Activated effector memory CD4-positive, alpha-beta T cell treated with anti-CD3 and anti-CD28 coated beads, Interleukin-2, amount 50 U/mL, for 16 hours (primary cell): ENCODE results near the gene MINDY4.
"Not testable (repeated sequence)": the region's sequence is repeated elsewhere in the genome, so short reads cannot be mapped to it uniquely, and the experiment has no call there.

ENCODE experiments used
- DNase-seq: peaks from one replicate; pipeline ENCODE4 v3.0.0-alpha.2; 2020

MINDY4 gene

DNA sequence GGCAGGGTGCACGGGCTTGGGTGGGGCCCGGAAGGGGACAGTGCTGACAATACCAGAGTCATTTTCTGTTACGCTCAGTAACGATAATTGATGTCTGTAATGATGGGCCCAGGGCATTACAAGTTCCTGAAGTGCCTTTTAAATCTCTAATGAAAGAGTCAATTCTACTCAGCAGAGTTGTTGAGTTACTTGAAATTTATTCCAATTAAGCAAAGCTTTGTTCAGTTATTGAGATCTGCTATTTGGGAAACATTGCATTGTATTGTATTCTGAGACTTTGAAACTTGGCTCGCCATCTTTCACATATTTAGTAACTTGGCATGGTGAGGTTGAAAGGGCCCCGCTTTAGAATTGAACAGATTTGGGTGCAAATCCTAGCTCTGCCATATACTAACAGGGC, 34.7 kb downstream of the MINDY4 start:
- DNase-seq = no peak

GRCh38 chr7:30807477-30807876, 36.3 kb downstream of the MINDY4 start:
- DNase-seq = not testable (repeated sequence)

DNA sequence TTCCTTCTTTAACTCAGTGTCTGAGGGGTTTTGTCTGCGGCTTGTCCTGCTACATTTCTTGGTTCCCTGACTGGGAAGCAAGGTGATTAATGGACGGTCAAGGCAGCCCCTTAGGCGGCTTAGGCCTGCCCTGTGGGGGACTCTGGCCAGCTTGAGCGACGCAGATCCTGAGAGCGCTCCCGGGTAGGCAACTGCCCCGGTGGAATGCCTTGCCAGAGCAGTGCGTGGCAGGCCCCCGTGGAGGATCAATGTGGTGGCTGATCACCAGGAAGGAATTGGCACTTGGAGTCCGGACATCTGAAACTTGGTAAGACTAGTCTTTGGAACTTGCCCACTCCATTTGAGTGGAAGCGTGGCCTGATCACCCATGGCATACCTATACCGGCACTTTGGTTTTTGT, 36.7 kb downstream of the MINDY4 start:
- DNase-seq = not testable (repeated sequence)

DNA sequence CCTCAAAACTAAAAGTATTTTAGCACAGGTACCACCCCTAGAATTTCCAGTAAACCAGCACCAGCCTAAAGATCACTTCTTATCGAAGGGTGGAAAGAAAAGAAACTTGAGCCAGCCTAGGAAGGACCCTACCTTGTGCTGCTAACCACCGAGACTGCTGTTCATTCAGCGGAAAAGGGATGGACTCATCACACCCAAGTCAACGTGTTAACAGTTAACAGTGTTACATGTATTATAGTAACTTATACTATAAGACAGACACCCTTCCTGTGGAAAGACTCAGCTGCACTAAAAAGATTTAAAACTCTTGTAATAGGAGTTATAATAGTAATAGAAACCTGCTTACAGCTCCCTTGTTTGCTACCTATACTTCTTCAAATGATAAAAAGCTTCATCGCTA, 39.8 kb downstream of the MINDY4 start:
- DNase-seq = no peak

DNA sequence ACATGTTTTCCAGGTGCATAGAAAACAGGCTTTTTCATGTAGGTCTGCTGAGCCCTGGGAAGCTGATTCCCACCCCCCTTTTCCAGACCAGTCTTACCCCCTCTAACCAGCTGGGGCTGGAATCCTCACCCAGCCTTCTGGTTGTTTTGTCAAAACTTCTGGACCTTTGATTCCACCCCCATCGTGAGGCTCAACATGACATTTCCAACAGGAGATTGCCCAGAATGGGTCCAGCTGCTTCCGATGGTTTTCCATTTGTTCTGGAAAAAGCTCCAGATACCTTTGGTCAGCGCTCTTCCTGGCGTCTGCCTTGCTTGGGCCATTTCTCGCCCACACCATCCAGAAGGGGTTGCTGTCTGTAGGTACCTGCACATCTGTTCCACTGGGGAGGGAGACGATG, 41.5 kb downstream of the MINDY4 start:
- no peak for DNase-seq

DNA sequence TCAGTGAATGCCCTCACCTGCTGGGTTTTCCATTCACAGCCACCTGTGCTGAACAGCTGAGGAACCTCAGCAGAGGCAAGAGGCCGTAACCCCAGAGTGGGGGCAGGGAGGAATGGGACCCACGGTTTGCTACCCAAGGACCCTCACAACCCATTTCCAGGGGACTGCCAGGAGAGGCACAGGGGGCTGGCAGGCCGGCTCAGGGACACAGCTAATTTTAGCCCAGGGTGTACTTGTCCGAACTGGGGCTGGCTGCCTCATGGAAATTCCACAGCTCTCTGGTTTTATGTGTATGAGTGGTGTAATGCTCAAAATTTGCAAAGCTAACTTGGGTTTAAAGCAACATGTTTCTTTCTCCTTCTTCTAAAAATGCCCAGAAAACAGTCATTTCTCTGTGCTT, 42.2 kb downstream of the MINDY4 start:
- no peak for DNase-seq

GRCh38 chr7:30814700-30815387, 43.6 kb downstream of the MINDY4 start:
- no peak for DNase-seq

DNA sequence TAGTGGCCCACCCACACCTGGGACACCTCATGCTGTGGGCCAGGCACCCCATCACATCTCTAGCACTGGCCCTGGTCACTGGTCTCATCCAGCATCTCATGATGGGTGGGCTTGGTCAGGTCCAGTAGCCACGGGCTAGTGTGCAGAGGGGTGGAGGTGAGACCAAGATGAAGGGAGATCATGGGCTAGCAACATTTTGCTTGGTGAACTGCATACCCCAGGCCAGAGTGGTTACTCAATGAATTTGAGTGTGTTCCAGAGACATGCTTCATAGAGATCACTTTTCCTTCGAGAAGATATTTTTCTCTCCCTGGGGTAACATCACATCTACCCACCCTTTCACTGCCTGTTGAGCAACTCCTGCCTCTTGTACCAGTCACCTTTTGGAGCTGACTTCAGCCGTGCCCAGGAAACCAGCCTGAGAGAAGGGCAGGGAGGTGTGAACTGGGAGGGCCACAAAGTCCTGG, 44.2 kb downstream of the MINDY4 start:
- no peak for DNase-seq

GRCh38 chr7:30815951-30816644, 44.9 kb downstream of the MINDY4 start:
- DNase-seq = no peak

- no peak for DNase-seq
Measured at GRCh38 chr7:30816645-30817370, 45.6 kb downstream of the MINDY4 start.

DNA sequence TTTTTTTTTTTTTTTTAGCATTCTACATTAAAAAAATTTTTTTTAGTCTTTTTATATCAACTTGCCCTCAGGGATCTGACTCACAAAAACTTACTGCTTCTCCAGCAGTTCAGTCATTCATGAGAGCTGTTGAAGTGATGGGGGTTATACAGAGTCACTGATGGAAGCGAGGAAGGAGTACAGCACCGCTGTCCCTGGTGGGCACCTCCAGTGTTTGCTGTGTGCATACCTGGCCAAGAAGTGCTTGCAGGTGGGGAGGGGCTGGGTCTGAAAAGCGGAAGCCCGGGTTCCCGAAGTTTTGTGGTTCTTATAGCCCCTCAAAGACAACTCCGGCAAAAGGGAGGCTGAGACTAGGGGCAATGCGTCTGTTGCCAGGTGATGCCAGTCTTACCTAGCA, 46.2 kb downstream of the MINDY4 start:
- DNase-seq = no peak

GRCh38 chr7:30824821-30825720, 53.9 kb downstream of the MINDY4 start:
- no peak for DNase-seq

GRCh38 chr7:30826181-30826580, 55.0 kb downstream of the MINDY4 start:
- no peak for DNase-seq

GRCh38 chr7:30828591-30828990, 57.4 kb downstream of the MINDY4 start:
- no peak for DNase-seq

GRCh38 chr7:30829471-30829870, 58.3 kb downstream of the MINDY4 start:
- DNase-seq = no peak

- DNase-seq = no peak
Measured at GRCh38 chr7:30831227-30831626, 60.0 kb downstream of the MINDY4 start.

DNA sequence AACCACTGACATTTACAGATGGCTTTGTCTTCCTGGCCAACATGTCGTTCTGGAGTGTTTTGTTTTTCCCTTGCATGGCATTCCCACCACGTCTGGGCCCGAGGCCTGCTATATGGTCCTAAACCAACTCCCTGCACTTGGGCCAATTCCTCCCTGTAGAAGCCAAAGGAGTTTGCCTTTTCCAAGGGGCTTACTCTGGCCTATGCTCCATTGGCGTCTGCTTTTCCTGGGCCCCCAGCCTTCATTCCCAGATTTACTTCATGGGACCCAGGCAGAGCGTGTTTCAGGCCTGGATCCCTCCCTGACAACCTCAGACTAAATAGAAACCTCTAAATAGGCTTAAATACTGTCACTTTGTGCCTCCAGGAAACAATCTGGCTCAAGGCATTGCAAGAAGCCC, 60.7 kb downstream of the MINDY4 start:
- DNase-seq = no peak

DNA sequence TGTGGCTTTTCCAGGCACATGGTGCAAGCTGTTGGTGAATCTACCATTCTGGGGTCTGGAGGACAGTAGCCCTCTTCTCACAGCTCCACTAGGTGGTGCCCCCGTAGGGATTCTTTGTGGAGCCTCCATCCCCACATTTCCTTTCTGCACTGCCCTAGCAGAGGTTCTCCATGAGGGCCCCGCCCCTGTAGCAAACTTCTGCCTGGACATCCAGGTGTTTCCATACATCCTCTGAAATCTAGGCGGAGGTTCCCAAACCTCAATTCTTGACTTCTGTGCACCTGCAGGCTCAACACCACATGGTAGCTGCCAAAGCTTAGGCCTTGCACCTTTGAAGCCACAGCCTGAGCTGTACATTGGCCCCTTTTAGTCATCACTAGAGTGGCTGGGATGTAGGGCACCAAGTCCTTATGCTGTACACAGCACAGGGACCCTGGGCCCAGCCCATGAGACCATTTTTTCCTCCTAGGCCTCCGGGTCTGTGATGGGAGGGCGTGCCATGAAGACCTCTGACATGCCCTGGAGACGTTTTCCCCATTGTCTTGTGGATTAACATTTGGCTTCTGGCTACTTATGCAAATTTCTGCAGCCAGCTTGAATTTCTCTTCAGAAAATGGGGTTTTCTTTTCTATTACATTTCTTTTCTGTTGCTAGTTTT, 62.9 kb downstream of the MINDY4 start:
- DNase-seq = not testable (repeated sequence)

DNA sequence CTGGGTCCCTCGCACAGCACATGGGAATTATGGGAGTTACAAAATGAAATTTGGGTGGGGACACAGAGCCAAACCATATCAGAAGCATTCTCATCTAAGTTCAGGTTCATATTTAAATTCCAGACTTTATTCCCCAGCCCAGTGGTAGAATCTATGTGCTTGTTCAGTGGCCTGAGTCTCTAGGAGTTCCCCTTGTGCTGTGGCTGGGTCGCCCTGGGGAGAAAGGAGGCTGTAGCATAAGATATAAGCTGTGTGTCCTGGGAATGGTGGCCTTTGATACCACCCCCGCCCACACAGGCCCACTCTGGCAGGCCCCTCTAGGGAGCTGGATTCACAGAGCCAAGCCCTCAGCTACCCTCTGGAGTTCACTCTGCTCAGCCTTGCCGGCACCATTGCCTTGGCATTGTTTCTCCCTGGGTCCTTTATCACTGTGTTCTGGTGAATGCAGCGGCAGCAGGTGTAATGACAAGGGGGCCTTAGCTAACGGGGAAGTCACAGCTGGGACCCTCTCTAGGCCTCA, 64.2 kb downstream of the MINDY4 start:
- no peak for DNase-seq

DNA sequence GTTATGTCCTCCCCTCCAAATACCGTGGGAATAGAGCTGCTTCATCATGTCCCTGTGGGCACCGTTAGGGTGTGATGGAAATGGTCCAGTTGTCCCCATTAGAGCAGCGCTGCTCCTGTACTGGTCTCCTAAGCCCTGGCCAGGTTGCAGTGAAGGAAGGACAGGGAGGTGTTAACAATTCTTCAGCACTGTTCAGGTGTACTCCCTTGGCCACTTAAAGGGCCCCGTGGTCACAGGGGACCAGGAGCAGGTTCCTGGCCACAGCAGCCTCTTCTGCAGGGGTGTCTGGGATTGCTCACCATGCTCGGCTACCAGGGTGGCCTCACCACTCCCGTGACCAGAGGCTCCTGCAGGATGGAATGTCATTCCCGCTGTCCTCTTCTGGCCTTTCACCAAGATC, 65.8 kb downstream of the MINDY4 start:
- DNase-seq = no peak

DNA sequence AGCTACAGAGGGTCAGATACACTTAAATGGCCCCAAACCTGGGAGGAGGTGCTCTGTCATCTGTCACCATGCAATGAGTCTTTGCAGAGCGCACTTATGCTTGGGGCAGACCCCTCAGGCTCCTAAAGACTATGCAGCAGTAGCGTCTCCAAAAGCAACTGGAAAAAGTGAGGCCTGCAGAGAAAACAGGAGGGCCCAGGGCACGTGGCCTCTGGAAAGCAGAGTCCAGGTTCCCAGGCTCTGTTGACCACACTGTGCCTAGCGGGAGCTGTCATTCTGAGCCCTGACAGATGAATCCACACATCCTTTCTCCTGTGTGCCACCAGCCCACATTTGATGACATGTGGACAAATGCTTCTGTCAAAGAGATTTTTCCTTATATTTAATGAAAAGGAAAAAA, 66.4 kb downstream of the MINDY4 start:
- DNase-seq = no peak

DNA sequence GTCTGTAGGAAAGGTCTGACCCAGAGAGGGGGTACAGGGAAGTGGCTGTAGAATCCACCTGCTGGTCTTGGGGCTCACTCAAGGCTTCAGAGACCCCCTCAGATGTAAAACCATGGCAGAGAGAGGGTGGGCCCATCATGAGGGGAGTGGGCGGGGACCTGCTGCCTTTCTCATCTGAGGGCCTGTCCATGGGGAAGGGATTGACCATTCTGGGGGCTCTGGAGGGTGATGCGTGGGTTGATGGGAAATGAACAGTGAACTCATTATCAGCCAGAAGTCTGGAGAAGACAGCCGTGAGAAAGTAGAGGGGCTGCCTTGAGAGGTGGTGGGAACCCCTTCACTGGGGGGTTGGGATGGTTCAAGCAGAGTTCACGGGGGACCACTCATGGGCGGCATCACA, 66.8 kb downstream of the MINDY4 start:
- DNase-seq = no peak
